ENCODE data around the gene PRDX5. TPM values are rescaled to one million over a fixed set of nuclear protein-coding genes. Genes with fewer than 3 reads are reported as not detected.

PRDX5 gene
- total and polyA plus RNA-seq, 2 donors from 2014 or later: 192 to 1,026 TPM

DNA sequence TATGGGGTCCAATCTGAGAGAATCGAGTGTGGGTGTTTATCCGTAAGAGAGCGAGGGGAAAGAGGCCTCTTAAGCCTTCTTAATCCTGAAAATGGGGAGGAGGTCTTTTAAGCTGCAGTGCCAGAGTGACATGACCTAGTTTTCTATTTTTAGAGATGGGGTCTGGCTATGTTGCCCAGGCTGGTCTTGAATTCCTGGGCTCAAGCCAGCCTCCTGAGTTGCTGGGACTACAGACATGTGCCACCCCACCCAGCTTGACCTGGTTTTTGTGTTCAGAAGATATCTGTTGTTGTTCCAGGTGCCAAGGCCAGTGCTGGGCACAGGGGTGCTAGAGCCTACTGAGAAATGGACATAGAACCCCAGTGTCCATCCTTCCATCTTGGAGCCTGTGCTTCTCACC, 34.8 kb upstream of the PRDX5 start:
- FAIRE-seq (no peak), DNase-seq (peak in 1 of 5 donors; percentile 40)
- intact Hi-C loops (cut with DNase I): no loop called here
- Histone ChIP-seq H3K27ac (ENCODE audit: low read depth in 2 of 2, low read length in 2 of 2) (no peak overlapping the region), H3K9me3 (ENCODE audit: control insufficient read depth in 2 of 3, insufficient read depth in 1 of 3, low read length in 3 of 3) (no peaks in the 10 kb centered on the region), H3K4me1 (ENCODE audit: control insufficient read depth in 2 of 3, insufficient read depth in 2 of 3, low read depth in 1 of 3, low read length in 3 of 3) (peaks cover 0 to 17% (median 4%) of the 10 kb centered on the region in 3 donors), H3K36me3 (ENCODE audit: control insufficient read depth in 2 of 3, insufficient read depth in 3 of 3, low read length in 3 of 3) (no peaks in the 10 kb centered on the region), H3K4me3 (ENCODE audit: low read length in 3 of 3) (no peak overlapping the region), H3K9ac (ENCODE audit: low read length in 3 of 3) (peak overlapping the region in 1 of 3 donors; percentile 55), H3K27me3 (ENCODE audit: control insufficient read depth, insufficient read depth, low read length) (no peaks in the 10 kb centered on the region)
- TF ChIP-seq, protein P1, sequence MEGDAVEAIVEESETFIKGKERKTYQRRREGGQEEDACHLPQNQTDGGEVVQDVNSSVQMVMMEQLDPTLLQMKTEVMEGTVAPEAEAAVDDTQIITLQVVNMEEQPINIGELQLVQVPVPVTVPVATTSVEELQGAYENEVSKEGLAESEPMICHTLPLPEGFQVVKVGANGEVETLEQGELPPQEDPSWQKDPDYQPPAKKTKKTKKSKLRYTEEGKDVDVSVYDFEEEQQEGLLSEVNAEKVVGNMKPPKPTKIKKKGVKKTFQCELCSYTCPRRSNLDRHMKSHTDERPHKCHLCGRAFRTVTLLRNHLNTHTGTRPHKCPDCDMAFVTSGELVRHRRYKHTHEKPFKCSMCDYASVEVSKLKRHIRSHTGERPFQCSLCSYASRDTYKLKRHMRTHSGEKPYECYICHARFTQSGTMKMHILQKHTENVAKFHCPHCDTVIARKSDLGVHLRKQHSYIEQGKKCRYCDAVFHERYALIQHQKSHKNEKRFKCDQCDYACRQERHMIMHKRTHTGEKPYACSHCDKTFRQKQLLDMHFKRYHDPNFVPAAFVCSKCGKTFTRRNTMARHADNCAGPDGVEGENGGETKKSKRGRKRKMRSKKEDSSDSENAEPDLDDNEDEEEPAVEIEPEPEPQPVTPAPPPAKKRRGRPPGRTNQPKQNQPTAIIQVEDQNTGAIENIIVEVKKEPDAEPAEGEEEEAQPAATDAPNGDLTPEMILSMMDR (IDR thresholded peaks at IDR 0.05; ENCODE audit: borderline replicate concordance, extremely low read depth, insufficient read depth): no peak

GRCh38 chr11:64284048-64284961, 33.6 kb upstream of the PRDX5 start, which contains the start of gene BAD:
Gene BAD, minus strand, starts transcription at chr11:64284665. Its CDS starts 297 bp downstream, at chr11:64284368.
- peak within 1 kb of the TSS; percentile 90 to 96 for H3K27ac ChIP-seq (ENCODE audit: low read depth in 2 of 2, low read length in 2 of 2)
- TF ChIP-seq, protein P1 (IDR thresholded peaks at IDR 0.05; ENCODE audit: borderline replicate concordance, extremely low read depth, insufficient read depth): no peak
- peak within 1 kb of the TSS; percentile 75 to 83 (median 77) for H3K4me3 ChIP-seq (ENCODE audit: low read length in 3 of 3)
- no peaks in the 10 kb centered on the region for H3K27me3 ChIP-seq (ENCODE audit: control insufficient read depth, insufficient read depth, low read length)
- H3K4me1 ChIP-seq (ENCODE audit: control insufficient read depth in 2 of 3, insufficient read depth in 2 of 3, low read depth in 1 of 3, low read length in 3 of 3): peaks cover 0 to 17% (median 4%) of the 10 kb centered on the region in 3 donors
- H3K9me3 ChIP-seq (ENCODE audit: control insufficient read depth in 2 of 3, insufficient read depth in 1 of 3, low read length in 3 of 3): no peaks in the 10 kb centered on the region
- DNase-seq (peak; percentile 95 to 98 (median 96)), FAIRE-seq (no peak)
- no peaks in the 10 kb centered on the region for H3K36me3 ChIP-seq (ENCODE audit: control insufficient read depth in 2 of 3, insufficient read depth in 3 of 3, low read length in 3 of 3)
- intact Hi-C loops (cut with DNase I): no loop called here
- H3K9ac ChIP-seq (ENCODE audit: low read length in 3 of 3): peak within 1 kb of the TSS; percentile 51 to 87 (median 81)

- no peaks in the 10 kb centered on the region for H3K36me3 ChIP-seq (ENCODE audit: control insufficient read depth in 2 of 3, insufficient read depth in 3 of 3, low read length in 3 of 3)
- H3K4me1 ChIP-seq (ENCODE audit: control insufficient read depth in 2 of 3, insufficient read depth in 2 of 3, low read depth in 1 of 3, low read length in 3 of 3): peaks cover 0 to 17% (median 4%) of the 10 kb centered on the region in 3 donors
- intact Hi-C loops (cut with DNase I): no loop called here
- no peak for FAIRE-seq
- no peaks in the 10 kb centered on the region for H3K9me3 ChIP-seq (ENCODE audit: control insufficient read depth in 2 of 3, insufficient read depth in 1 of 3, low read length in 3 of 3)
- peak within 1 kb of the TSS; percentile 44 to 87 (median 81) for H3K9ac ChIP-seq (ENCODE audit: low read length in 3 of 3)
- peak; percentile 85 to 95 (median 91) for DNase-seq
- H3K4me3 ChIP-seq (ENCODE audit: low read length in 3 of 3): peak within 1 kb of the TSS; percentile 75 to 83 (median 77)
- peaks cover 2% of the 10 kb centered on the region for H3K27me3 ChIP-seq (ENCODE audit: control insufficient read depth, insufficient read depth, low read length)
- TF ChIP-seq, protein P1 (IDR thresholded peaks at IDR 0.05; ENCODE audit: borderline replicate concordance, extremely low read depth, insufficient read depth): no peak
- H3K27ac ChIP-seq (ENCODE audit: low read depth in 2 of 2, low read length in 2 of 2): peak within 1 kb of the TSS; percentile 90 to 96
Measured at GRCh38 chr11:64284962-64285884, 32.7 kb upstream of the PRDX5 start, which contains the start of gene GPR137. Gene GPR137, plus strand, starts transcription at chr11:64285848. Its CDS starts 677 bp downstream, at chr11:64286525.

All from kidney (tissue), 14 donors.